K562 (cell line): ENCODE results near the gene LYSMD4. TPM values are rescaled to one million over a fixed set of nuclear protein-coding genes. Genes with fewer than 3 reads are reported as not detected.

Experiments
- ATAC-seq: fragments of 200-7000 bp; cut with Tn5 transposase; 3 replicates; pipeline ENCODE4 v1.9.1; 2020; ENCODE audit warnings: moderate library complexity
- BruUV-seq: library from RNA; stranded (reverse); fragments of 400-500 nt; replicated peaks from 2 replicates; lab custom pipeline; 2021; lab: Mats Ljungman, UMichigan
- CTCF ChIA-PET: fragments of 300-600 bp; formaldehyde crosslinking; extraction: SDS; loops from one replicate; lab custom pipeline; 2021; ENCODE audit warnings: low intra/inter-chr PET ratio; lab: Yijun Ruan, JAX
- POLR2A ChIA-PET: fragments of 300-600, 350-650 bp; sonication (Branson Sonifier 250); formaldehyde crosslinking; extraction: SDS; loops from one replicate; lab custom pipeline; 2021; ENCODE audit warnings: antibody characterized with exemption, inconsistent platforms; lab: Yijun Ruan, JAX
- DNase-seq, 4 experiments: peaks; one replicate each; pipeline versions ENCODE4 v3.0.0 to v3.0.0-alpha.2; 2011 to 2018; ENCODE audit warnings: low spot score in 3 of 4, mixed read lengths in 3 of 4; ENCODE audit errors: extremely low read depth in 1 of 4
- FAIRE-seq: peaks from 2 replicates; lab custom pipeline; 2011; peaks lifted over from hg19 to GRCh38; lab: Jason Lieb, UNC
- H2AFZ ChIP-seq: 2 replicates; pipeline ENCODE4 v1.6.0; 2011; ENCODE audit warnings: low read depth, low read length, control low read depth, inconsistent platforms
- H3K27ac ChIP-seq: fragments of 200-600 bp; 3 replicates; pipeline ENCODE4 v1.8.0; 2011; ENCODE audit warnings: low read depth, mild to moderate bottlenecking, control low read depth, inconsistent platforms, low read length, moderate library complexity, mixed read lengths; ENCODE audit errors: extremely low read depth
- H3K27me3 ChIP-seq, 2 experiments: fragments of 300-600 bp in 1 of 2; 2 replicates in 1 of 2; 3 replicates in 1 of 2; pipeline versions ENCODE4 v1.6.0 to v1.8.0; 2011; ENCODE audit warnings: inconsistent platforms in 2 of 2, low read length in 2 of 2, mild to moderate bottlenecking in 1 of 2, mixed read lengths in 1 of 2, moderate library complexity in 1 of 2; ENCODE audit not compliant: control insufficient read depth in 2 of 2, insufficient read depth in 2 of 2
- H3K36me3 ChIP-seq: fragments of 300-600 bp; 3 replicates; pipeline ENCODE4 v1.8.0; 2011; ENCODE audit warnings: mild to moderate bottlenecking, low read length, inconsistent platforms; ENCODE audit not compliant: control insufficient read depth, insufficient read depth
- H3K4me1 ChIP-seq, 2 experiments: fragments of 200-600 bp in 1 of 2; replicated peaks in 1 of 2; 2 replicates in 1 of 2; 3 replicates in 1 of 2; pipeline versions ENCODE4 v1.5.1 to v1.8.0; 2011; ENCODE audit warnings: inconsistent platforms in 2 of 2, low read length in 2 of 2, mild to moderate bottlenecking in 1 of 2, mixed read lengths in 1 of 2, moderate library complexity in 1 of 2; ENCODE audit not compliant: control insufficient read depth in 2 of 2, insufficient read depth in 2 of 2
- H3K4me2 ChIP-seq: 2 replicates; pipeline ENCODE4 v1.6.1; 2011; ENCODE audit warnings: low read length, control low read depth, inconsistent platforms, mixed read lengths; ENCODE audit not compliant: insufficient read depth
- H3K4me3 ChIP-seq: fragments of 200-600 bp; sonication (generic), shearing (Covaris generic); 2 replicates; pipeline ENCODE4 v1.5.1; 2016; ENCODE audit warnings: control low read depth, inconsistent platforms
- H3K79me2 ChIP-seq: fragments of 200-600 bp; 3 replicates; pipeline ENCODE4 v1.8.0; 2011; ENCODE audit warnings: low read length, inconsistent platforms; ENCODE audit not compliant: control insufficient read depth, insufficient read depth
- H3K9ac ChIP-seq, 2 experiments: 2 replicates each; pipeline versions ENCODE4 v1.6.0 to v1.6.1; 2011; ENCODE audit warnings: low read depth in 2 of 2, low read length in 2 of 2, control low read depth in 1 of 2, inconsistent platforms in 1 of 2, mild to moderate bottlenecking in 1 of 2, mixed read lengths in 1 of 2; ENCODE audit not compliant: insufficient read depth in 1 of 2
- H3K9me1 ChIP-seq: one replicate; pipeline ENCODE4 v1.6.0; 2011; ENCODE audit warnings: inconsistent platforms, mild to moderate bottlenecking, low read length, moderate library complexity; ENCODE audit not compliant: control insufficient read depth, insufficient read depth
- H3K9me3 ChIP-seq: replicated peaks from 2 replicates; pipeline ENCODE4 v1.5.1; 2011; ENCODE audit warnings: low read depth, low read length, inconsistent platforms; ENCODE audit not compliant: control insufficient read depth, insufficient read depth
- H4K20me1 ChIP-seq: replicated peaks from 2 replicates; pipeline ENCODE4 v1.6.1; 2011; ENCODE audit warnings: low read length, inconsistent platforms, mixed read lengths; ENCODE audit not compliant: control insufficient read depth, insufficient read depth
- CHCHD3 ChIP-seq: fragments of 250-450 bp; sonication (Bioruptor Pico); IDR thresholded peaks from 2 replicates; pipeline ENCODE4 v2.1.2; 2022; ENCODE audit warnings: mild to moderate bottlenecking
- HLTF ChIP-seq: fragments of 450-650 bp; IDR thresholded peaks from 2 replicates; pipeline ENCODE4 v1.6.1; 2016
- SRSF3 ChIP-seq: fragments of 200-400 bp; formaldehyde crosslinking; IDR thresholded peaks from 2 replicates; pipeline ENCODE4 v1.6.1; 2016; ENCODE audit warnings: mild to moderate bottlenecking, low read length, moderate library complexity; ENCODE audit not compliant: insufficient read depth
- ZZZ3 ChIP-seq: fragments of 450-650 bp; IDR thresholded peaks from 2 replicates; pipeline ENCODE4 v1.6.1; 2016; ENCODE audit warnings: antibody characterized with exemption, mild to moderate bottlenecking, moderate library complexity
- WGBS: fragments of 100-300 bp; shearing (Covaris generic); methylation state at CpG from one replicate; pipeline ENCODE4 v1.1.6; 2016; ENCODE audit warnings: low coverage, mixed read lengths; ENCODE audit not compliant: insufficient coverage; ENCODE audit errors: missing lambda C conversion rate; 5-methylcytosine and 5-hydroxymethylcytosine counted together
- in situ Hi-C: fragments of 300-500 bp; cut with MboI; formaldehyde crosslinking; loops from 4 replicates; pipeline ENCODE4 v1.15.0; 2018; ENCODE audit warnings: inconsistent platforms, mixed read lengths
- intact Hi-C: fragments of 100-400 bp; cut with micrococcal nuclease; formaldehyde crosslinking; loops from 2 replicates; pipeline ENCODE4 v1.14.2; 2022
- polyA plus RNA-seq, 8 experiments: library from polyadenylated mRNA; depleted of rRNA in 4 of 8; stranded (reverse) in 5 of 8; unstranded in 3 of 8; fragments of >200 nt; fragmentation: Nextera tagmentation in 2 of 8; fragmentation: Illumina TruSeq in 1 of 8; extraction: Ambion mirVana in 2 of 8; extraction: Trizol in 1 of 8; gene quantifications; 2 replicates each; pipeline versions ENCODE4 v1.2.1 to v1.2.3, GENCODE V29; 2011 to 2014; ENCODE audit warnings: inconsistent platforms in 1 of 8, missing spikeins in 1 of 8
- total RNA-seq, 7 experiments: library from RNA; depleted of rRNA in 6 of 7; stranded (reverse); fragments of >200 nt in 6 of 7; fragmentation: Illumina TruSeq in 2 of 7; extraction: Trizol in 2 of 7; gene quantifications; 2 replicates each; pipeline versions ENCODE4 v1.2.1 to v1.2.3, GENCODE V29; 2011 to 2021; ENCODE audit warnings: low replicate concordance in 1 of 7
- TF ChIP-seq, protein P1 (sequence below), 2 experiments: fragments of 450-650 bp; formaldehyde crosslinking in 1 of 2; IDR thresholded peaks; 2 replicates each; pipeline versions ENCODE4 v1.4.0 to v1.6.1; 2014 to 2020; ENCODE audit warnings: mild to moderate bottlenecking in 2 of 2, borderline replicate concordance in 1 of 2, low read depth in 1 of 2

LYSMD4 gene
- total and polyA plus RNA-seq, 9 of the 15 experiments (the other 6 are each of a cell fraction or from before 2014, with no cell fraction given): 0.46 to 3.1 (median 2.0) TPM

DNA sequence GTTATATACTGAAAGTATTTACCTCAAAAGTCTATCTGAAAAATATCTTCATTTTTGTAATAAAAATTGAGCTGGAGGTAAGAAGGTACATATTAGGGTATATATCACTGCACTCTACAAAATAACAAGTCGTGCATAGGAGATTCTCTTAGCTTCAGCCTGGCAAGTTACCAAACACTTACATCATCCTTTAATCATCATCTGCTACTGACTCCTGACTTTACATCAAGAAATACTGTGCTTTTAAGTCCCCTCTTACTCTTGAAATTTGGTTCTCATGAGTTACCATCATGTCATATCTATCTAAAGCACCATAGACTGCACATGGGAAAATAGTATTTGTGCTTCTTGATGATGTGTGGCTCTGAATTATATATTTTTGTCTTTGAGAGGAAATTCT lies 50.8 kb downstream of the LYSMD4 start (continued):
- TF ChIP-seq, protein P1, sequence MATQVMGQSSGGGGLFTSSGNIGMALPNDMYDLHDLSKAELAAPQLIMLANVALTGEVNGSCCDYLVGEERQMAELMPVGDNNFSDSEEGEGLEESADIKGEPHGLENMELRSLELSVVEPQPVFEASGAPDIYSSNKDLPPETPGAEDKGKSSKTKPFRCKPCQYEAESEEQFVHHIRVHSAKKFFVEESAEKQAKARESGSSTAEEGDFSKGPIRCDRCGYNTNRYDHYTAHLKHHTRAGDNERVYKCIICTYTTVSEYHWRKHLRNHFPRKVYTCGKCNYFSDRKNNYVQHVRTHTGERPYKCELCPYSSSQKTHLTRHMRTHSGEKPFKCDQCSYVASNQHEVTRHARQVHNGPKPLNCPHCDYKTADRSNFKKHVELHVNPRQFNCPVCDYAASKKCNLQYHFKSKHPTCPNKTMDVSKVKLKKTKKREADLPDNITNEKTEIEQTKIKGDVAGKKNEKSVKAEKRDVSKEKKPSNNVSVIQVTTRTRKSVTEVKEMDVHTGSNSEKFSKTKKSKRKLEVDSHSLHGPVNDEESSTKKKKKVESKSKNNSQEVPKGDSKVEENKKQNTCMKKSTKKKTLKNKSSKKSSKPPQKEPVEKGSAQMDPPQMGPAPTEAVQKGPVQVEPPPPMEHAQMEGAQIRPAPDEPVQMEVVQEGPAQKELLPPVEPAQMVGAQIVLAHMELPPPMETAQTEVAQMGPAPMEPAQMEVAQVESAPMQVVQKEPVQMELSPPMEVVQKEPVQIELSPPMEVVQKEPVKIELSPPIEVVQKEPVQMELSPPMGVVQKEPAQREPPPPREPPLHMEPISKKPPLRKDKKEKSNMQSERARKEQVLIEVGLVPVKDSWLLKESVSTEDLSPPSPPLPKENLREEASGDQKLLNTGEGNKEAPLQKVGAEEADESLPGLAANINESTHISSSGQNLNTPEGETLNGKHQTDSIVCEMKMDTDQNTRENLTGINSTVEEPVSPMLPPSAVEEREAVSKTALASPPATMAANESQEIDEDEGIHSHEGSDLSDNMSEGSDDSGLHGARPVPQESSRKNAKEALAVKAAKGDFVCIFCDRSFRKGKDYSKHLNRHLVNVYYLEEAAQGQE (IDR thresholded peaks at IDR 0.05; ENCODE audit: borderline replicate concordance): no peak
- TF ChIP-seq, protein P1 (CRISPR knock-in tag; IDR thresholded peaks at IDR 0.05; ENCODE audit: low read depth): no peak

DNA sequence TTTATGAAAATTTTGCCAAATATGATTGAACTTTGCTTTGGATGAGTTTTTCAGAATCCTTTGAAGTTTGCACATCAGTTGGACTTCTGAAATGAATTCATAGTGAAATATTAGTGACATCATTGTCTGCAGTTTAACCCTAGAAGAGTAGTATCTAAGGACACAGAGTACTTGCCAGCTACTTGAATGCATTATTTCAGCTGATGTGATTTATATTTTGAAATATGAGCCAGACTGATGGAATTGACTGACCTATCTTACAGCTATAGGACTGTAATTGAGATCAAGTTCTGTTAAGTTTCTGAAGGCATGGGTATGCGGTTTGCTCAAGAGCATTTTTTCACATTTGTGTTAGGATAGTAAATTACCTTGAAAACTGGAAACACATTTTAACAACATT lies 51.2 kb downstream of the LYSMD4 start:
- no peaks in the 10 kb centered on the region for H3K9me3 ChIP-seq
- TF ChIP-seq HLTF: no peak
- no peak for TF ChIP-seq ZZZ3
- TF ChIP-seq SRSF3: no peak
- TF ChIP-seq CHCHD3 (CRISPR knock-in tag): no peak
- TF ChIP-seq, all 486 proteins: peak for 0
- H3K79me2 ChIP-seq: no peaks in the 10 kb centered on the region
- DNase-seq: no peak
- no peak overlapping the region for H3K27ac ChIP-seq
- no peak overlapping the region for H3K4me2 ChIP-seq
- in situ Hi-C loops (no loop called here), intact Hi-C loops (no loop called here)
- H4K20me1 ChIP-seq: no peaks in the 10 kb centered on the region
- no peaks in the 10 kb centered on the region for H3K36me3 ChIP-seq
- no peaks in the 10 kb centered on the region for H3K27me3 ChIP-seq
- no peak overlapping the region for H3K9ac ChIP-seq
- H3K4me1 ChIP-seq: no peaks in the 10 kb centered on the region
- no TSS peak for BruUV-seq
- no peak for ATAC-seq
- ChIA-PET CTCF (no interaction called here), POLR2A (no interaction called here)
- 26% methylated on average over 1 of the region's 1 CpG for WGBS
- FAIRE-seq: no peak
- H3K4me3 ChIP-seq: no peak overlapping the region
- no peaks in the 10 kb centered on the region for H3K9me1 ChIP-seq
- no peak overlapping the region for H2AFZ ChIP-seq
